SK-N-SH (cell line): ENCODE data around the gene PAQR7. TPM values are rescaled to one million over a fixed set of nuclear protein-coding genes. Genes with fewer than 3 reads are reported as not detected.

Source experiments
- CTCF ChIA-PET: fragments of 300-600, 350-600 bp; formaldehyde crosslinking; extraction: SDS; loops from one replicate; lab custom pipeline; 2021; lab: Yijun Ruan, JAX
- POLR2A ChIA-PET: fragments of 350-600 bp; sonication (Branson Sonifier 250); formaldehyde crosslinking; extraction: SDS; loops from one replicate; lab custom pipeline; 2020; ENCODE audit warnings: antibody characterized with exemption, inconsistent platforms; lab: Yijun Ruan, JAX
- DNase-seq: peaks from one replicate; pipeline ENCODE4 v3.0.0; 2012
- H2AFZ ChIP-seq: fragments of 200-600 bp; sonication (generic); 2 replicates; pipeline ENCODE4 v1.8.1; 2016; ENCODE audit warnings: antibody characterized with exemption, mild to moderate bottlenecking, low read depth
- H3F3A ChIP-seq: fragments of 200-600 bp; sonication (generic); replicated peaks from 2 replicates; pipeline ENCODE3; 2016; ENCODE audit warnings: antibody characterized with exemption, mild to moderate bottlenecking; ENCODE audit not compliant: insufficient read depth
- H3K27ac ChIP-seq, 2 experiments: fragments of 200-500 bp in 1 of 2; fragments of 200-600 bp in 1 of 2; sonication (Bioruptor generic) in 1 of 2; sonication (generic), shearing (Covaris generic) in 1 of 2; 2 replicates each; pipeline versions ENCODE4 v1.5.1 to v1.6.1; 2014 to 2016; ENCODE audit warnings: low read depth in 2 of 2, inconsistent platforms in 1 of 2, low read length in 1 of 2, mild to moderate bottlenecking in 1 of 2, mixed read lengths in 1 of 2
- H3K27me3 ChIP-seq: fragments of 200-600 bp; sonication (generic), shearing (Covaris generic); 2 replicates; pipeline ENCODE4 v1.6.1; 2016; ENCODE audit warnings: mixed run types; ENCODE audit not compliant: insufficient read depth
- H3K36me3 ChIP-seq, 2 experiments: fragments of 200-500 bp in 1 of 2; fragments of 200-600 bp in 1 of 2; sonication (Bioruptor generic) in 1 of 2; sonication (generic) in 1 of 2; replicated peaks in 1 of 2; 2 replicates each; pipeline versions ENCODE3 to v1.5.1; 2014 to 2016; ENCODE audit warnings: low read length in 1 of 2, mild to moderate bottlenecking in 1 of 2; ENCODE audit not compliant: insufficient read depth in 2 of 2, control insufficient read depth in 1 of 2
- H3K4me1 ChIP-seq, 2 experiments: fragments of 200-500 bp in 1 of 2; fragments of 200-600 bp in 1 of 2; sonication (Bioruptor generic) in 1 of 2; sonication (generic), shearing (Covaris generic) in 1 of 2; 2 replicates each; pipeline versions ENCODE4 v1.5.1 to v1.6.1; 2014 to 2016; ENCODE audit warnings: low read depth in 1 of 2, low read length in 1 of 2, mixed run types in 1 of 2; ENCODE audit not compliant: insufficient read depth in 2 of 2, control insufficient read depth in 1 of 2
- H3K4me2 ChIP-seq: fragments of 200-600 bp; sonication (generic), shearing (Covaris generic); 2 replicates; pipeline ENCODE4 v1.6.1; 2017; ENCODE audit warnings: mixed run types
- H3K4me3 ChIP-seq, 2 experiments: fragments of 200-500 bp in 1 of 2; fragments of 200-600 bp in 1 of 2; sonication (Bioruptor generic) in 1 of 2; sonication (generic), shearing (Covaris generic) in 1 of 2; 2 replicates each; pipeline versions ENCODE4 v1.5.1 to v1.8.1; 2014 to 2016; ENCODE audit warnings: low read depth in 2 of 2, inconsistent platforms in 1 of 2, low read length in 1 of 2, mild to moderate bottlenecking in 1 of 2, mixed read lengths in 1 of 2, moderate library complexity in 1 of 2
- H3K79me2 ChIP-seq: fragments of 200-600 bp; sonication (generic); 2 replicates; pipeline ENCODE4 v1.8.1; 2017; ENCODE audit warnings: mild to moderate bottlenecking; ENCODE audit not compliant: insufficient read depth
- H3K9ac ChIP-seq: fragments of 200-600 bp; sonication (generic); 2 replicates; pipeline ENCODE4 v1.6.1; 2017; ENCODE audit warnings: mixed run types
- H3K9me2 ChIP-seq: fragments of 200-600 bp; sonication (generic); 2 replicates; pipeline ENCODE4 v1.6.1; 2017; ENCODE audit warnings: mixed run types
- H3K9me3 ChIP-seq: fragments of 200-600 bp; sonication (generic); 2 replicates; pipeline ENCODE4 v1.6.1; 2017; ENCODE audit warnings: mixed run types, mild to moderate bottlenecking, moderate library complexity
- H4K20me1 ChIP-seq: fragments of 200-600 bp; sonication (generic); 2 replicates; pipeline ENCODE4 v1.6.1; 2017; ENCODE audit warnings: mild to moderate bottlenecking, mixed run types; ENCODE audit not compliant: insufficient read depth
- ELF1 ChIP-seq: IDR thresholded peaks from 2 replicates; pipeline ENCODE4 v1.4.0; 2012
- EZH2phosphoT487 ChIP-seq: fragments of 200-600 bp; sonication (generic); IDR thresholded peaks from 2 replicates; pipeline ENCODE4 v1.6.1; 2017; ENCODE audit warnings: low read depth, mixed run types, mild to moderate bottlenecking, antibody characterized with exemption, moderate library complexity, borderline replicate concordance
- JUND ChIP-seq: IDR thresholded peaks from 2 replicates; pipeline ENCODE4 v1.4.0; 2012
- MEF2A ChIP-seq: IDR thresholded peaks from 2 replicates; pipeline ENCODE4 v1.4.0; 2012; ENCODE audit warnings: low read depth, borderline replicate concordance
- MXI1 ChIP-seq: IDR thresholded peaks from 2 replicates; pipeline ENCODE4 v1.6.1; 2012; ENCODE audit warnings: mild to moderate bottlenecking, low read depth, low read length, improper control_type of control experiment
- RAD21 ChIP-seq: IDR thresholded peaks from 2 replicates; pipeline ENCODE4 v1.6.1; 2012; ENCODE audit warnings: mild to moderate bottlenecking, low read length
- SMC3 ChIP-seq: IDR thresholded peaks from 2 replicates; pipeline ENCODE4 v1.6.1; 2012; ENCODE audit warnings: low read depth, low read length, improper control_type of control experiment
- TCF12 ChIP-seq: IDR thresholded peaks from 2 replicates; pipeline ENCODE4 v1.4.0; 2012
- USF1 ChIP-seq: IDR thresholded peaks from 2 replicates; pipeline ENCODE4 v1.4.0; 2012; ENCODE audit warnings: low read depth, borderline replicate concordance
- YY1 ChIP-seq: IDR thresholded peaks from 2 replicates; pipeline ENCODE4 v1.4.0; 2012; ENCODE audit warnings: low read depth, mild to moderate bottlenecking
- WGBS: methylation state at CpG from one replicate; pipeline ENCODE4 v1.1.6; 2017; ENCODE audit warnings: low lambda C conversion rate; 5-methylcytosine and 5-hydroxymethylcytosine counted together
- polyA plus RNA-seq, 3 experiments: library from polyadenylated mRNA; depleted of rRNA; stranded (reverse); fragments of >200 nt; gene quantifications; 2 replicates each; pipeline ENCODE4 v1.2.3, GENCODE V29; 2012
- TF ChIP-seq, protein P1 (sequence below): fragments of 150-350 bp; IDR thresholded peaks from 2 replicates; pipeline ENCODE4 v1.6.1; 2016; ENCODE audit warnings: mild to moderate bottlenecking, low read depth, low read length
- TF ChIP-seq, protein P2 (sequence below): fragments of 200-600 bp; sonication (generic); IDR thresholded peaks from 2 replicates; pipeline ENCODE4 v1.6.1; 2017; ENCODE audit warnings: antibody characterized with exemption, mild to moderate bottlenecking, moderate library complexity
- TF ChIP-seq, protein P3 (sequence below): IDR thresholded peaks from 2 replicates; pipeline ENCODE4 v1.6.1; 2012; ENCODE audit warnings: mild to moderate bottlenecking, low read depth, low read length, moderate library complexity

Gene PAQR7
- polyA plus RNA-seq, 1 of the 3 experiments (the other 2 are of a cell fraction) = 5.6 TPM

GRCh38 chr1:25900219-25900618 is 24.7 kb upstream of the PAQR7 start:
- Histone ChIP-seq H3K9me3 (no peaks in the 10 kb centered on the region), H3K27me3 (no peaks in the 10 kb centered on the region), H3K4me1 (peaks cover 23 to 26% of the 10 kb centered on the region in 2 experiments), H3K9me2 (no peaks in the 10 kb centered on the region), H3K9ac (no peak overlapping the region), H3F3A (peaks cover 55% of the 10 kb centered on the region), H3K4me3 (no peak overlapping the region), H3K79me2 (peaks cover 75% of the 10 kb centered on the region), H4K20me1 (peaks cover 21% of the 10 kb centered on the region; the same call in 1 of the 2 replicates), H3K36me3 (peaks cover 46 to 61% of the 10 kb centered on the region in 2 experiments), H2AFZ (no peak overlapping the region), H3K4me2 (no peak overlapping the region), H3K27ac (no peak overlapping the region)
- 91% methylated on average over 5 of the region's 5 CpGs for WGBS
- TF ChIP-seq EZH2phosphoT487 = no peak
- TF ChIP-seq, protein P1, sequence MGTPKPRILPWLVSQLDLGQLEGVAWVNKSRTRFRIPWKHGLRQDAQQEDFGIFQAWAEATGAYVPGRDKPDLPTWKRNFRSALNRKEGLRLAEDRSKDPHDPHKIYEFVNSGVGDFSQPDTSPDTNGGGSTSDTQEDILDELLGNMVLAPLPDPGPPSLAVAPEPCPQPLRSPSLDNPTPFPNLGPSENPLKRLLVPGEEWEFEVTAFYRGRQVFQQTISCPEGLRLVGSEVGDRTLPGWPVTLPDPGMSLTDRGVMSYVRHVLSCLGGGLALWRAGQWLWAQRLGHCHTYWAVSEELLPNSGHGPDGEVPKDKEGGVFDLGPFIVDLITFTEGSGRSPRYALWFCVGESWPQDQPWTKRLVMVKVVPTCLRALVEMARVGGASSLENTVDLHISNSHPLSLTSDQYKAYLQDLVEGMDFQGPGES = no peak
- TF ChIP-seq USF1 = no peak
- TF ChIP-seq MEF2A = no peak
- no peak for TF ChIP-seq RAD21
- no peak for TF ChIP-seq JUND
- no peak for TF ChIP-seq SMC3
- TF ChIP-seq, protein P2, sequence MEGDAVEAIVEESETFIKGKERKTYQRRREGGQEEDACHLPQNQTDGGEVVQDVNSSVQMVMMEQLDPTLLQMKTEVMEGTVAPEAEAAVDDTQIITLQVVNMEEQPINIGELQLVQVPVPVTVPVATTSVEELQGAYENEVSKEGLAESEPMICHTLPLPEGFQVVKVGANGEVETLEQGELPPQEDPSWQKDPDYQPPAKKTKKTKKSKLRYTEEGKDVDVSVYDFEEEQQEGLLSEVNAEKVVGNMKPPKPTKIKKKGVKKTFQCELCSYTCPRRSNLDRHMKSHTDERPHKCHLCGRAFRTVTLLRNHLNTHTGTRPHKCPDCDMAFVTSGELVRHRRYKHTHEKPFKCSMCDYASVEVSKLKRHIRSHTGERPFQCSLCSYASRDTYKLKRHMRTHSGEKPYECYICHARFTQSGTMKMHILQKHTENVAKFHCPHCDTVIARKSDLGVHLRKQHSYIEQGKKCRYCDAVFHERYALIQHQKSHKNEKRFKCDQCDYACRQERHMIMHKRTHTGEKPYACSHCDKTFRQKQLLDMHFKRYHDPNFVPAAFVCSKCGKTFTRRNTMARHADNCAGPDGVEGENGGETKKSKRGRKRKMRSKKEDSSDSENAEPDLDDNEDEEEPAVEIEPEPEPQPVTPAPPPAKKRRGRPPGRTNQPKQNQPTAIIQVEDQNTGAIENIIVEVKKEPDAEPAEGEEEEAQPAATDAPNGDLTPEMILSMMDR = no peak
- no peak for TF ChIP-seq MXI1
- TF ChIP-seq ELF1 = no peak
- no peak for TF ChIP-seq TCF12
- TF ChIP-seq YY1 = no peak
- TF ChIP-seq, protein P3, sequence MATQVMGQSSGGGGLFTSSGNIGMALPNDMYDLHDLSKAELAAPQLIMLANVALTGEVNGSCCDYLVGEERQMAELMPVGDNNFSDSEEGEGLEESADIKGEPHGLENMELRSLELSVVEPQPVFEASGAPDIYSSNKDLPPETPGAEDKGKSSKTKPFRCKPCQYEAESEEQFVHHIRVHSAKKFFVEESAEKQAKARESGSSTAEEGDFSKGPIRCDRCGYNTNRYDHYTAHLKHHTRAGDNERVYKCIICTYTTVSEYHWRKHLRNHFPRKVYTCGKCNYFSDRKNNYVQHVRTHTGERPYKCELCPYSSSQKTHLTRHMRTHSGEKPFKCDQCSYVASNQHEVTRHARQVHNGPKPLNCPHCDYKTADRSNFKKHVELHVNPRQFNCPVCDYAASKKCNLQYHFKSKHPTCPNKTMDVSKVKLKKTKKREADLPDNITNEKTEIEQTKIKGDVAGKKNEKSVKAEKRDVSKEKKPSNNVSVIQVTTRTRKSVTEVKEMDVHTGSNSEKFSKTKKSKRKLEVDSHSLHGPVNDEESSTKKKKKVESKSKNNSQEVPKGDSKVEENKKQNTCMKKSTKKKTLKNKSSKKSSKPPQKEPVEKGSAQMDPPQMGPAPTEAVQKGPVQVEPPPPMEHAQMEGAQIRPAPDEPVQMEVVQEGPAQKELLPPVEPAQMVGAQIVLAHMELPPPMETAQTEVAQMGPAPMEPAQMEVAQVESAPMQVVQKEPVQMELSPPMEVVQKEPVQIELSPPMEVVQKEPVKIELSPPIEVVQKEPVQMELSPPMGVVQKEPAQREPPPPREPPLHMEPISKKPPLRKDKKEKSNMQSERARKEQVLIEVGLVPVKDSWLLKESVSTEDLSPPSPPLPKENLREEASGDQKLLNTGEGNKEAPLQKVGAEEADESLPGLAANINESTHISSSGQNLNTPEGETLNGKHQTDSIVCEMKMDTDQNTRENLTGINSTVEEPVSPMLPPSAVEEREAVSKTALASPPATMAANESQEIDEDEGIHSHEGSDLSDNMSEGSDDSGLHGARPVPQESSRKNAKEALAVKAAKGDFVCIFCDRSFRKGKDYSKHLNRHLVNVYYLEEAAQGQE = no peak
- ChIA-PET CTCF (interaction anchor here (1.5 to 13.3 kb wide), 2 partner anchors 100 to 334 kb away, joined by 4 to 344 read pairs; partner anchors contain the start of genes CEP85 and PAFAH2), POLR2A (no interaction called here)
- DNase-seq = no peak
